GM12878 (cell line): ENCODE data around the gene PKP3. TPM values are rescaled to one million over a fixed set of nuclear protein-coding genes. Genes with fewer than 3 reads are reported as not detected.

Source experiments
- ATAC-seq: fragments of 200-7000 bp; cut with Tn5 transposase; 3 replicates; pipeline ENCODE4 v1.9.1; 2020; ENCODE audit warnings: mild to moderate bottlenecking, moderate library complexity
- BruUV-seq: library from RNA; stranded (reverse); fragments of 400-500 nt; replicated peaks from 2 replicates; lab custom pipeline; 2021; lab: Mats Ljungman, UMichigan
- CTCF ChIA-PET: fragments of 300-600 bp; sonication (Branson Sonifier 250); formaldehyde crosslinking; extraction: SDS; loops from one replicate; lab custom pipeline; 2021; ENCODE audit warnings: inconsistent platforms; lab: Yijun Ruan, JAX
- POLR2A ChIA-PET: fragments of 350-600 bp; formaldehyde crosslinking; extraction: SDS; loops from one replicate; lab custom pipeline; 2021; ENCODE audit warnings: inconsistent platforms; lab: Charles Lee
- RAD21 ChIA-PET: fragments of 300-600 bp; sonication (Branson Sonifier 250); formaldehyde crosslinking; loops from one replicate; lab custom pipeline; 2023; ENCODE audit warnings: antibody characterized with exemption; ENCODE audit not compliant: unreplicated experiment; lab: Charles Lee
- SMC1A ChIA-PET: fragments of 300-600 bp; sonication (Branson Sonifier 250); formaldehyde crosslinking; loops from one replicate; lab custom pipeline; 2023; ENCODE audit not compliant: unreplicated experiment, uncharacterized antibody; lab: Charles Lee
- DNase-seq: peaks from one replicate; pipeline ENCODE4 v3.0.0-alpha.2; 2011; ENCODE audit warnings: low read depth, low spot score
- FAIRE-seq: peaks from 3 replicates; lab custom pipeline; 2011; peaks lifted over from hg19 to GRCh38; lab: Jason Lieb, UNC
- H2AFZ ChIP-seq: 2 replicates; pipeline ENCODE4 v1.6.0; 2011; ENCODE audit warnings: low read depth, low read length, control low read depth; ENCODE audit not compliant: control insufficient read depth
- H3K27ac ChIP-seq: 2 replicates; pipeline ENCODE4 v1.5.1; 2011; ENCODE audit warnings: control low read depth; ENCODE audit not compliant: control insufficient read depth, insufficient read depth
- H3K27me3 ChIP-seq, 2 experiments: replicated peaks in 1 of 2; 2 replicates each; pipeline versions ENCODE4 v1.6.0 to v1.6.1; 2011; ENCODE audit warnings: low read length in 1 of 2; ENCODE audit not compliant: control insufficient read depth in 2 of 2, insufficient read depth in 2 of 2
- H3K36me3 ChIP-seq, 2 experiments: 2 replicates each; pipeline ENCODE4 v1.5.1; 2011; ENCODE audit warnings: low read length in 1 of 2; ENCODE audit not compliant: control insufficient read depth in 2 of 2, insufficient read depth in 2 of 2
- H3K4me1 ChIP-seq: 2 replicates; pipeline ENCODE4 v1.6.1; 2011; ENCODE audit warnings: mild to moderate bottlenecking, low read length, moderate library complexity, mixed read lengths; ENCODE audit not compliant: control insufficient read depth, insufficient read depth
- H3K4me2 ChIP-seq: 2 replicates; pipeline ENCODE4 v1.6.0; 2011; ENCODE audit warnings: control low read depth; ENCODE audit not compliant: control insufficient read depth, insufficient read depth
- H3K4me3 ChIP-seq: fragments of 200-600 bp; sonication (generic); 2 replicates; pipeline ENCODE4 v1.5.1; 2016
- H3K79me2 ChIP-seq: 2 replicates; pipeline ENCODE4 v1.6.0; 2011; ENCODE audit warnings: low read length; ENCODE audit not compliant: control insufficient read depth, insufficient read depth
- H3K9ac ChIP-seq: 2 replicates; pipeline ENCODE4 v1.8.0; 2011; ENCODE audit warnings: low read length, control low read depth, mixed read lengths; ENCODE audit not compliant: control insufficient read depth, insufficient read depth
- H3K9me3 ChIP-seq: replicated peaks from 3 replicates; pipeline ENCODE4 v1.5.1; 2011; ENCODE audit warnings: mild to moderate bottlenecking, low read length; ENCODE audit not compliant: control insufficient read depth, insufficient read depth
- H4K20me1 ChIP-seq: 2 replicates; pipeline ENCODE4 v1.6.0; 2011; ENCODE audit not compliant: control insufficient read depth, insufficient read depth
- HSF1 ChIP-seq: fragments of 150-350 bp; IDR thresholded peaks from 2 replicates; pipeline ENCODE4 v1.6.1; 2014; ENCODE audit warnings: mild to moderate bottlenecking, low read depth, low read length
- KDM1A ChIP-seq: fragments of 200-600 bp; sonication (generic); IDR thresholded peaks from 2 replicates; pipeline ENCODE4 v1.6.1; 2016; ENCODE audit warnings: borderline replicate concordance
- MEF2A ChIP-seq: IDR thresholded peaks from 2 replicates; pipeline ENCODE4 v1.6.1; 2011; ENCODE audit warnings: low read depth, mild to moderate bottlenecking, low read length, moderate library complexity; ENCODE audit not compliant: insufficient read depth
- MTA2 ChIP-seq: fragments of 450-650 bp; IDR thresholded peaks from 2 replicates; pipeline ENCODE4 v1.6.1; 2016; ENCODE audit warnings: low read depth, mild to moderate bottlenecking, moderate library complexity
- MXI1 ChIP-seq: fragments of 150-350 bp; IDR thresholded peaks from 2 replicates; pipeline ENCODE4 v1.6.1; 2011; ENCODE audit warnings: low read depth, mild to moderate bottlenecking, inconsistent platforms, low read length, improper control_type of control experiment
- NBN ChIP-seq: fragments of 450-650 bp; IDR thresholded peaks from 2 replicates; pipeline ENCODE4 v1.6.1; 2016
- RCOR1 ChIP-seq: conservative IDR thresholded peaks from 2 replicates; pipeline ENCODE4 v1.6.1; 2012; ENCODE audit warnings: low read depth, low read length, improper control_type of control experiment
- RELA ChIP-seq: fragments of 450-650 bp; IDR thresholded peaks from 2 replicates; pipeline ENCODE4 v1.8.0; 2014; ENCODE audit warnings: borderline replicate concordance; ENCODE audit not compliant: partially characterized antibody
- SIX5 ChIP-seq: IDR thresholded peaks from 2 replicates; pipeline ENCODE4 v1.6.1; 2011; ENCODE audit warnings: mild to moderate bottlenecking, low read depth, low read length, moderate library complexity; ENCODE audit not compliant: severe bottlenecking
- SKIL ChIP-seq: fragments of 450-650 bp; IDR thresholded peaks from 2 replicates; pipeline ENCODE4 v1.6.1; 2017; ENCODE audit warnings: mild to moderate bottlenecking, low read depth, inconsistent platforms; ENCODE audit not compliant: poor library complexity, severe bottlenecking
- TCF7 ChIP-seq: IDR thresholded peaks from 2 replicates; pipeline ENCODE4 v1.6.1; 2014; ENCODE audit warnings: antibody characterized with exemption, borderline replicate concordance
- YBX1 ChIP-seq: fragments of 450-650 bp; IDR thresholded peaks from 2 replicates; pipeline ENCODE4 v1.6.1; 2016; ENCODE audit warnings: antibody characterized with exemption
- ZBED1 ChIP-seq: IDR thresholded peaks from 2 replicates; pipeline ENCODE4 v1.6.1; 2016; ENCODE audit warnings: borderline replicate concordance
- ZNF24 ChIP-seq: fragments of 450-650 bp; IDR thresholded peaks from 2 replicates; pipeline ENCODE4 v1.6.1; 2017; ENCODE audit warnings: antibody characterized with exemption, mild to moderate bottlenecking
- ZNF687 ChIP-seq: fragments of 450-650 bp; IDR thresholded peaks from 2 replicates; pipeline ENCODE4 v1.6.1; 2017; ENCODE audit warnings: mild to moderate bottlenecking, moderate library complexity
- WGBS: methylation state at CpG from one replicate; pipeline ENCODE4 v1.1.6; 2016; ENCODE audit warnings: low lambda C conversion rate; ENCODE audit not compliant: insufficient replicate concordance, insufficient coverage; ENCODE audit errors: missing lambda C conversion rate; 5-methylcytosine and 5-hydroxymethylcytosine counted together
- in situ Hi-C: fragments of 300-500 bp; cut with MboI; formaldehyde crosslinking; loops from 9 replicates; pipeline ENCODE4 v1.14.3; 2018; ENCODE audit warnings: mixed read lengths
- intact Hi-C: fragments of 100-400 bp; cut with micrococcal nuclease; formaldehyde crosslinking; loops from one replicate; pipeline ENCODE4 v1.14.2; 2022; ENCODE audit not compliant: unreplicated experiment
- polyA plus RNA-seq, 11 experiments: library from polyadenylated mRNA; depleted of rRNA in 4 of 11; unstranded in 6 of 11; stranded (reverse) in 5 of 11; fragments of >200 nt; fragmentation: Nextera tagmentation in 4 of 11; fragmentation: Illumina TruSeq in 1 of 11; extraction: Ambion mirVana in 4 of 11; extraction: Trizol in 1 of 11; gene quantifications; 1 replicate in 1 of 11; 2 replicates in 10 of 11; pipeline versions ENCODE4 v1.2.1 to v1.2.3, GENCODE V29; 2011 to 2016; ENCODE audit warnings: inconsistent platforms in 2 of 11, missing spikeins in 2 of 11, low read depth in 1 of 11
- total RNA-seq, 4 experiments: library from RNA; depleted of rRNA in 3 of 4; stranded (reverse); fragments of >200 nt in 3 of 4; fragmentation: Illumina TruSeq in 1 of 4; extraction: Trizol in 1 of 4; gene quantifications; 2 replicates each; pipeline versions ENCODE4 v1.2.1 to v1.2.3, GENCODE V29; 2013 to 2021

PKP3 gene
- total and polyA plus RNA-seq, 10 of the 15 experiments (the other 5 are each of a cell fraction or from before 2014, with no cell fraction given): 0.45 to 0.90 TPM; not detected in 8

GRCh38 chr11:368414-369335 is 25.3 kb upstream of the PKP3 start:
- CTCF ChIA-PET: no interaction called here
- in situ Hi-C loops (loop anchor here (10.0 kb wide), 1 partner anchor 164 kb away; the partner anchor contains the start of genes BET1L and RIC8A), intact Hi-C loops (no loop called here)
- FAIRE-seq (no peak), DNase-seq (no peak), ATAC-seq (no peak)
- TF ChIP-seq ZNF687 (no peak), TCF7 (no peak), HSF1 (no peak), SKIL (no peak), KDM1A (no peak), SIX5 (no peak), MEF2A (no peak), ZNF24 (no peak), ZBED1 (no peak), MTA2 (no peak), RCOR1 (no peak), MXI1 (no peak), NBN (no peak), YBX1 (no peak), RELA (no peak)
- Histone ChIP-seq H3K27me3 (peaks cover 4 to 8% of the 10 kb centered on the region in 2 experiments; a peak in 3 of 4 replicates), H3K9ac (no peak overlapping the region), H3K4me2 (no peak overlapping the region), H3K79me2 (no peaks in the 10 kb centered on the region), H3K4me1 (no peaks in the 10 kb centered on the region), H3K9me3 (no peaks in the 10 kb centered on the region), H3K4me3 (no peak overlapping the region), H3K36me3 (no peaks in the 10 kb centered on the region), H2AFZ (no peak overlapping the region), H3K27ac (no peak overlapping the region), H4K20me1 (no peaks in the 10 kb centered on the region)
- WGBS: 33% methylated on average over 17 of the region's 61 CpGs
- no TSS peak for BruUV-seq
- POLR2A ChIA-PET: no interaction called here
- RAD21 ChIA-PET: no interaction called here
- SMC1A ChIA-PET: no interaction called here
